HL-60 (cell line): ENCODE data around the gene TMC3.

ENCODE experiments used
- DNase-seq, 2 experiments: peaks; one replicate each; pipeline ENCODE4 v3.0.0-alpha.2; 2010 to 2020; ENCODE audit warnings: low read depth in 1 of 2, low spot score in 1 of 2
- H3K27ac ChIP-seq: fragments of 250-450 bp; sonication (Bioruptor Pico); replicated peaks from 2 replicates; pipeline ENCODE4 v1.5.1; 2020; ENCODE audit warnings: mild to moderate bottlenecking, moderate library complexity
- H3K27me3 ChIP-seq: fragments of 250-450 bp; sonication (Bioruptor Pico); 2 replicates; pipeline ENCODE4 v1.5.1; 2021; ENCODE audit warnings: mild to moderate bottlenecking, moderate library complexity; ENCODE audit not compliant: insufficient read depth, poor library complexity, severe bottlenecking
- H3K4me3 ChIP-seq: replicated peaks from 2 replicates; pipeline ENCODE4 v1.5.1; 2011; ENCODE audit warnings: mild to moderate bottlenecking, control low read depth, low read length; ENCODE audit not compliant: insufficient read depth
- CTCF ChIP-seq: IDR thresholded peaks from one replicate; pipeline ENCODE4 v1.5.1; 2011; ENCODE audit warnings: low read length, control low read depth, inconsistent platforms; ENCODE audit not compliant: insufficient read depth
- GABPA ChIP-seq: IDR thresholded peaks from 2 replicates; pipeline ENCODE4 v1.6.1; 2012; ENCODE audit warnings: low read depth
- POLR2AphosphoS5 ChIP-seq: IDR thresholded peaks from 2 replicates; pipeline ENCODE4 v1.6.1; 2012; ENCODE audit warnings: low read depth
- REST ChIP-seq: IDR thresholded peaks from 2 replicates; pipeline ENCODE4 v1.6.1; 2012; ENCODE audit warnings: low read depth; ENCODE audit not compliant: insufficient replicate concordance
- SPI1 ChIP-seq: IDR thresholded peaks from 2 replicates; pipeline ENCODE4 v1.6.1; 2012; ENCODE audit warnings: low read depth, mild to moderate bottlenecking, borderline replicate concordance
- long read RNA-seq: library from polyadenylated mRNA; unstranded; transcript quantifications from one replicate; pipeline ENCODE4 v2.0.0, GENCODE V29; 2020

Gene TMC3
- long read RNA-seq, result 0 reads

- H3K4me3 ChIP-seq, result no peak within 1 kb of the TSS
- TF ChIP-seq SPI1, result no peak
- TF ChIP-seq GABPA, result no peak
- TF ChIP-seq REST, result no peak
- no peak for TF ChIP-seq CTCF
- TF ChIP-seq POLR2AphosphoS5, result no peak
- DNase-seq, result no peak
- H3K27ac ChIP-seq, result no peak within 1 kb of the TSS
- peaks cover 2% of the 10 kb centered on the region for H3K27me3 ChIP-seq
Measured at GRCh38 chr15:81373775-81374395, at the start of gene TMC3. TSS of gene TMC3 (minus strand) at chr15:81374213. CDS start at chr15:81374077, 136 bp downstream.

- no peaks in the 10 kb centered on the region for H3K27me3 ChIP-seq
- no peak for TF ChIP-seq REST
- no peak for TF ChIP-seq CTCF
- TF ChIP-seq POLR2AphosphoS5, result no peak
- TF ChIP-seq GABPA, result no peak
- DNase-seq, result no peak
- H3K27ac ChIP-seq, result no peak overlapping the region
- H3K4me3 ChIP-seq, result no peak overlapping the region
Measured at GRCh38 chr15:81421461-81421860, 47.4 kb upstream of the TMC3 start.

GRCh38 chr15:81419332-81419943 lies 45.4 kb upstream of the TMC3 start:
- Histone ChIP-seq H3K27ac (no peak overlapping the region), H3K4me3 (no peak overlapping the region), H3K27me3 (no peaks in the 10 kb centered on the region)
- no peak for TF ChIP-seq GABPA
- no peak for TF ChIP-seq REST
- TF ChIP-seq POLR2AphosphoS5, result no peak
- no peak for TF ChIP-seq CTCF
- no peak for TF ChIP-seq SPI1
- no peak for DNase-seq
